SK-N-SH (cell line): ENCODE results near the gene ROBO1. TPM values are rescaled to one million over a fixed set of nuclear protein-coding genes. Genes with fewer than 3 reads are reported as not detected.

Source experiments
- CTCF ChIA-PET: fragments of 300-600, 350-600 bp; formaldehyde crosslinking; extraction: SDS; loops from one replicate; lab custom pipeline; 2021; lab: Yijun Ruan, JAX
- POLR2A ChIA-PET: fragments of 350-600 bp; sonication (Branson Sonifier 250); formaldehyde crosslinking; extraction: SDS; loops from one replicate; lab custom pipeline; 2020; ENCODE audit warnings: antibody characterized with exemption, inconsistent platforms; lab: Yijun Ruan, JAX
- DNase-seq: peaks from one replicate; pipeline ENCODE4 v3.0.0; 2012
- H2AFZ ChIP-seq: fragments of 200-600 bp; sonication (generic); 2 replicates; pipeline ENCODE4 v1.8.1; 2016; ENCODE audit warnings: antibody characterized with exemption, mild to moderate bottlenecking, low read depth
- H3F3A ChIP-seq: fragments of 200-600 bp; sonication (generic); replicated peaks from 2 replicates; pipeline ENCODE3; 2016; ENCODE audit warnings: antibody characterized with exemption, mild to moderate bottlenecking; ENCODE audit not compliant: insufficient read depth
- H3K27ac ChIP-seq, 2 experiments: fragments of 200-500 bp in 1 of 2; fragments of 200-600 bp in 1 of 2; sonication (Bioruptor generic) in 1 of 2; sonication (generic), shearing (Covaris generic) in 1 of 2; 2 replicates each; pipeline versions ENCODE4 v1.5.1 to v1.6.1; 2014 to 2016; ENCODE audit warnings: low read depth in 2 of 2, inconsistent platforms in 1 of 2, low read length in 1 of 2, mild to moderate bottlenecking in 1 of 2, mixed read lengths in 1 of 2
- H3K27me3 ChIP-seq: fragments of 200-600 bp; sonication (generic), shearing (Covaris generic); 2 replicates; pipeline ENCODE4 v1.6.1; 2016; ENCODE audit warnings: mixed run types; ENCODE audit not compliant: insufficient read depth
- H3K36me3 ChIP-seq, 2 experiments: fragments of 200-500 bp in 1 of 2; fragments of 200-600 bp in 1 of 2; sonication (Bioruptor generic) in 1 of 2; sonication (generic) in 1 of 2; replicated peaks in 1 of 2; 2 replicates each; pipeline versions ENCODE3 to v1.5.1; 2014 to 2016; ENCODE audit warnings: low read length in 1 of 2, mild to moderate bottlenecking in 1 of 2; ENCODE audit not compliant: insufficient read depth in 2 of 2, control insufficient read depth in 1 of 2
- H3K4me1 ChIP-seq, 2 experiments: fragments of 200-500 bp in 1 of 2; fragments of 200-600 bp in 1 of 2; sonication (Bioruptor generic) in 1 of 2; sonication (generic), shearing (Covaris generic) in 1 of 2; 2 replicates each; pipeline versions ENCODE4 v1.5.1 to v1.6.1; 2014 to 2016; ENCODE audit warnings: low read depth in 1 of 2, low read length in 1 of 2, mixed run types in 1 of 2; ENCODE audit not compliant: insufficient read depth in 2 of 2, control insufficient read depth in 1 of 2
- H3K4me2 ChIP-seq: fragments of 200-600 bp; sonication (generic), shearing (Covaris generic); 2 replicates; pipeline ENCODE4 v1.6.1; 2017; ENCODE audit warnings: mixed run types
- H3K4me3 ChIP-seq, 2 experiments: fragments of 200-500 bp in 1 of 2; fragments of 200-600 bp in 1 of 2; sonication (Bioruptor generic) in 1 of 2; sonication (generic), shearing (Covaris generic) in 1 of 2; 2 replicates each; pipeline versions ENCODE4 v1.5.1 to v1.8.1; 2014 to 2016; ENCODE audit warnings: low read depth in 2 of 2, inconsistent platforms in 1 of 2, low read length in 1 of 2, mild to moderate bottlenecking in 1 of 2, mixed read lengths in 1 of 2, moderate library complexity in 1 of 2
- H3K79me2 ChIP-seq: fragments of 200-600 bp; sonication (generic); 2 replicates; pipeline ENCODE4 v1.8.1; 2017; ENCODE audit warnings: mild to moderate bottlenecking; ENCODE audit not compliant: insufficient read depth
- H3K9ac ChIP-seq: fragments of 200-600 bp; sonication (generic); 2 replicates; pipeline ENCODE4 v1.6.1; 2017; ENCODE audit warnings: mixed run types
- H3K9me2 ChIP-seq: fragments of 200-600 bp; sonication (generic); 2 replicates; pipeline ENCODE4 v1.6.1; 2017; ENCODE audit warnings: mixed run types
- H3K9me3 ChIP-seq: fragments of 200-600 bp; sonication (generic); 2 replicates; pipeline ENCODE4 v1.6.1; 2017; ENCODE audit warnings: mixed run types, mild to moderate bottlenecking, moderate library complexity
- H4K20me1 ChIP-seq: fragments of 200-600 bp; sonication (generic); 2 replicates; pipeline ENCODE4 v1.6.1; 2017; ENCODE audit warnings: mild to moderate bottlenecking, mixed run types; ENCODE audit not compliant: insufficient read depth
- CHD2 ChIP-seq: fragments of 150-350 bp; IDR thresholded peaks from 2 replicates; pipeline ENCODE4 v1.6.1; 2018; ENCODE audit warnings: low read length; ENCODE audit not compliant: partially characterized antibody
- FOSL2 ChIP-seq: IDR thresholded peaks from 2 replicates; pipeline ENCODE4 v1.4.0; 2012; ENCODE audit warnings: low read depth, mild to moderate bottlenecking, moderate library complexity, borderline replicate concordance
- FOXM1 ChIP-seq: IDR thresholded peaks from 2 replicates; pipeline ENCODE4 v1.4.0; 2012; ENCODE audit warnings: low read depth, mild to moderate bottlenecking
- GABPA ChIP-seq: IDR thresholded peaks from 2 replicates; pipeline ENCODE4 v1.4.0; 2012; ENCODE audit warnings: low read depth, mild to moderate bottlenecking
- JUND ChIP-seq: IDR thresholded peaks from 2 replicates; pipeline ENCODE4 v1.4.0; 2012
- MEF2A ChIP-seq: IDR thresholded peaks from 2 replicates; pipeline ENCODE4 v1.4.0; 2012; ENCODE audit warnings: low read depth, borderline replicate concordance
- MXI1 ChIP-seq: IDR thresholded peaks from 2 replicates; pipeline ENCODE4 v1.6.1; 2012; ENCODE audit warnings: mild to moderate bottlenecking, low read depth, low read length, improper control_type of control experiment
- NFIC ChIP-seq: IDR thresholded peaks from 2 replicates; pipeline ENCODE4 v1.4.0; 2012; ENCODE audit warnings: borderline replicate concordance
- RAD21 ChIP-seq: IDR thresholded peaks from 2 replicates; pipeline ENCODE4 v1.6.1; 2012; ENCODE audit warnings: mild to moderate bottlenecking, low read length
- RCOR1 ChIP-seq: fragments of 150-350 bp; IDR thresholded peaks from 2 replicates; pipeline ENCODE4 v1.6.1; 2017; ENCODE audit warnings: antibody characterized with exemption, low read length
- RFX5 ChIP-seq: IDR thresholded peaks from 2 replicates; pipeline ENCODE4 v1.6.1; 2012; ENCODE audit warnings: mild to moderate bottlenecking, improper control_type of control experiment, low read length
- SIN3A ChIP-seq: IDR thresholded peaks from 2 replicates; pipeline ENCODE4 v1.6.1; 2012; ENCODE audit warnings: low read depth, mild to moderate bottlenecking, low read length, moderate library complexity, borderline replicate concordance
- TCF12 ChIP-seq: IDR thresholded peaks from 2 replicates; pipeline ENCODE4 v1.4.0; 2012
- YY1 ChIP-seq: IDR thresholded peaks from 2 replicates; pipeline ENCODE4 v1.4.0; 2012; ENCODE audit warnings: low read depth, mild to moderate bottlenecking
- WGBS: methylation state at CpG from one replicate; pipeline ENCODE4 v1.1.6; 2017; ENCODE audit warnings: low lambda C conversion rate; 5-methylcytosine and 5-hydroxymethylcytosine counted together
- polyA plus RNA-seq, 3 experiments: library from polyadenylated mRNA; depleted of rRNA; stranded (reverse); fragments of >200 nt; gene quantifications; 2 replicates each; pipeline ENCODE4 v1.2.3, GENCODE V29; 2012
- TF ChIP-seq, protein P1 (sequence below): fragments of 200-600 bp; sonication (generic); IDR thresholded peaks from 2 replicates; pipeline ENCODE4 v1.6.1; 2017; ENCODE audit warnings: antibody characterized with exemption, mild to moderate bottlenecking, moderate library complexity
- TF ChIP-seq, protein P2 (sequence below): IDR thresholded peaks from 2 replicates; pipeline ENCODE4 v1.4.0; 2012; ENCODE audit warnings: low read depth, borderline replicate concordance
- TF ChIP-seq, protein P3 (sequence below): fragments of 150-350 bp; IDR thresholded peaks from 2 replicates; pipeline ENCODE4 v1.6.1; 2016; ENCODE audit warnings: mild to moderate bottlenecking, low read depth, low read length
- TF ChIP-seq, protein P4 (sequence below): IDR thresholded peaks from 2 replicates; pipeline ENCODE4; 2012

The ROBO1 gene
- polyA plus RNA-seq, 1 of the 3 experiments (the other 2 are of a cell fraction), result 22.7 TPM

DNA sequence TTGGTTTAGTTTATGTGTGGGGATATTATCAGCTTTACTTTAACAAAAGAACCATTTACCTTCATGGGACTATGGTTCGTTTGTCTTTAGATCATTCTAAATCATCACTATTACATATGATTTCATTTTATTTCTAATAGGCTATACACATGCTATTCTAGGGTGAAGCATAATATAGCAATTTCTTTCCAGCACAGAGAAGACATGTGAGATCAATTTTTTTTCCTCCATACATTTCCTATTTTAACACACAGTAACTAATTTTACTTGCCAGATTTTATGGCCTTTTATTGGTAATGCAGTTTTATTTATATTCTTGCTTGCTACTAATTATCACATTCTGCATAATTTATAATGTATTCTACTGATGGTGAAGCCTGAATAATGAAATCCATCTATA is 287.1 kb downstream of the ROBO1 start:
- CTCF ChIA-PET, result interaction anchor here (1.6 kb wide), 1 partner anchor 17 kb away, joined by 3 read pairs; no protein-coding TSS in a partner anchor
- H3K4me1 ChIP-seq, result no peaks in the 10 kb centered on the region
- POLR2A ChIA-PET, result no interaction called here

DNA sequence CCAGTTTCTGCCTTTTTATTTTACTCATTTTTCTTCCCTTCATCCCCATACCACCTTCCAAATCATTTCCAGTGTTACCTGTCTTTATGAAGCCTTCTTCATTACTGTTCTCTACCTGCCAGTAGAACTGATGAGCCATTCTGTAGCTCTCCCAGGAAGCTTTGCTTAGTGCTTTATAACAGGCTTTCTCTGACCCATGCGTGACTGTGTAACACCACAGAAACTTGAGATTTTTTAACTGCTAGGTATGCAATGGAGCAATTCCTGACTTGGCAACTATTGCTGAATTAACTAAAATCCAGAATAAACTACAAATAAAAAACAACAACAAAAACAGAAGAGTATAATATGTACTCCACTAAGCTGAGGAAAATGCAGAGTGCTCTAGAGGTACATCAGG is 289.2 kb downstream of the ROBO1 start:
- no peak overlapping the region for H3K4me2 ChIP-seq
- WGBS, result 83% methylated on average over 1 of the region's 1 CpG
- no peak overlapping the region for H3K27ac ChIP-seq
- no peaks in the 10 kb centered on the region for H3F3A ChIP-seq
- no peaks in the 10 kb centered on the region for H3K36me3 ChIP-seq
- H3K79me2 ChIP-seq, result no peaks in the 10 kb centered on the region
- no peaks in the 10 kb centered on the region for H3K9me3 ChIP-seq
- no peak overlapping the region for H3K4me3 ChIP-seq
- H4K20me1 ChIP-seq, result no peaks in the 10 kb centered on the region
- no peak overlapping the region for H3K9ac ChIP-seq
- no peaks in the 10 kb centered on the region for H3K4me1 ChIP-seq
- DNase-seq, result no peak
- no peaks in the 10 kb centered on the region for H3K27me3 ChIP-seq
- H2AFZ ChIP-seq, result no peak overlapping the region
- ChIA-PET POLR2A (no interaction called here), CTCF (interaction anchor here (0.6 to 1.3 kb wide), 4 partner anchors 20 to 712 kb away, joined by 3 to 4 read pairs (median 3); no protein-coding TSS in a partner anchor)
- no peaks in the 10 kb centered on the region for H3K9me2 ChIP-seq
- TF ChIP-seq RCOR1 (no peak), MXI1 (no peak), RAD21 (no peak), MEF2A (no peak)
- TF ChIP-seq, protein P1, sequence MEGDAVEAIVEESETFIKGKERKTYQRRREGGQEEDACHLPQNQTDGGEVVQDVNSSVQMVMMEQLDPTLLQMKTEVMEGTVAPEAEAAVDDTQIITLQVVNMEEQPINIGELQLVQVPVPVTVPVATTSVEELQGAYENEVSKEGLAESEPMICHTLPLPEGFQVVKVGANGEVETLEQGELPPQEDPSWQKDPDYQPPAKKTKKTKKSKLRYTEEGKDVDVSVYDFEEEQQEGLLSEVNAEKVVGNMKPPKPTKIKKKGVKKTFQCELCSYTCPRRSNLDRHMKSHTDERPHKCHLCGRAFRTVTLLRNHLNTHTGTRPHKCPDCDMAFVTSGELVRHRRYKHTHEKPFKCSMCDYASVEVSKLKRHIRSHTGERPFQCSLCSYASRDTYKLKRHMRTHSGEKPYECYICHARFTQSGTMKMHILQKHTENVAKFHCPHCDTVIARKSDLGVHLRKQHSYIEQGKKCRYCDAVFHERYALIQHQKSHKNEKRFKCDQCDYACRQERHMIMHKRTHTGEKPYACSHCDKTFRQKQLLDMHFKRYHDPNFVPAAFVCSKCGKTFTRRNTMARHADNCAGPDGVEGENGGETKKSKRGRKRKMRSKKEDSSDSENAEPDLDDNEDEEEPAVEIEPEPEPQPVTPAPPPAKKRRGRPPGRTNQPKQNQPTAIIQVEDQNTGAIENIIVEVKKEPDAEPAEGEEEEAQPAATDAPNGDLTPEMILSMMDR, result no peak
- TF ChIP-seq, protein P2, sequence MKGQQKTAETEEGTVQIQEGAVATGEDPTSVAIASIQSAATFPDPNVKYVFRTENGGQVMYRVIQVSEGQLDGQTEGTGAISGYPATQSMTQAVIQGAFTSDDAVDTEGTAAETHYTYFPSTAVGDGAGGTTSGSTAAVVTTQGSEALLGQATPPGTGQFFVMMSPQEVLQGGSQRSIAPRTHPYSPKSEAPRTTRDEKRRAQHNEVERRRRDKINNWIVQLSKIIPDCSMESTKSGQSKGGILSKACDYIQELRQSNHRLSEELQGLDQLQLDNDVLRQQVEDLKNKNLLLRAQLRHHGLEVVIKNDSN, result no peak
- TF ChIP-seq, protein P3, sequence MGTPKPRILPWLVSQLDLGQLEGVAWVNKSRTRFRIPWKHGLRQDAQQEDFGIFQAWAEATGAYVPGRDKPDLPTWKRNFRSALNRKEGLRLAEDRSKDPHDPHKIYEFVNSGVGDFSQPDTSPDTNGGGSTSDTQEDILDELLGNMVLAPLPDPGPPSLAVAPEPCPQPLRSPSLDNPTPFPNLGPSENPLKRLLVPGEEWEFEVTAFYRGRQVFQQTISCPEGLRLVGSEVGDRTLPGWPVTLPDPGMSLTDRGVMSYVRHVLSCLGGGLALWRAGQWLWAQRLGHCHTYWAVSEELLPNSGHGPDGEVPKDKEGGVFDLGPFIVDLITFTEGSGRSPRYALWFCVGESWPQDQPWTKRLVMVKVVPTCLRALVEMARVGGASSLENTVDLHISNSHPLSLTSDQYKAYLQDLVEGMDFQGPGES, result no peak
- TF ChIP-seq, all 33 proteins: peak for 0

More for the DNA sequence above, 287.1 kb downstream of the ROBO1 start:
- no peaks in the 10 kb centered on the region for H3K79me2 ChIP-seq
- H3K27me3 ChIP-seq, result no peaks in the 10 kb centered on the region
- H3K9me2 ChIP-seq, result no peaks in the 10 kb centered on the region
- H3K27ac ChIP-seq, result no peak overlapping the region
- H4K20me1 ChIP-seq, result no peaks in the 10 kb centered on the region
- no peak for DNase-seq
- H3K4me2 ChIP-seq, result no peak overlapping the region
- no peak overlapping the region for H3K4me3 ChIP-seq
- H3K9ac ChIP-seq, result no peak overlapping the region
- no peak overlapping the region for H2AFZ ChIP-seq
- no peaks in the 10 kb centered on the region for H3K9me3 ChIP-seq
- WGBS, result 47% methylated on average over 1 of the region's 1 CpG
- no peaks in the 10 kb centered on the region for H3K36me3 ChIP-seq
- TF ChIP-seq JUND, result no peak
- no peak for TF ChIP-seq FOXM1
- TF ChIP-seq CHD2, result no peak
- TF ChIP-seq TCF12, result no peak
- TF ChIP-seq, protein P4, sequence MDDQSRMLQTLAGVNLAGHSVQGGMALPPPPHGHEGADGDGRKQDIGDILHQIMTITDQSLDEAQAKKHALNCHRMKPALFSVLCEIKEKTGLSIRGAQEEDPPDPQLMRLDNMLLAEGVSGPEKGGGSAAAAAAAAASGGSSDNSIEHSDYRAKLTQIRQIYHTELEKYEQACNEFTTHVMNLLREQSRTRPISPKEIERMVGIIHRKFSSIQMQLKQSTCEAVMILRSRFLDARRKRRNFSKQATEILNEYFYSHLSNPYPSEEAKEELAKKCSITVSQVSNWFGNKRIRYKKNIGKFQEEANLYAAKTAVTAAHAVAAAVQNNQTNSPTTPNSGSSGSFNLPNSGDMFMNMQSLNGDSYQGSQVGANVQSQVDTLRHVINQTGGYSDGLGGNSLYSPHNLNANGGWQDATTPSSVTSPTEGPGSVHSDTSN, result no peak
- no peak for TF ChIP-seq SIN3A
- TF ChIP-seq, protein P3, result no peak
- no peak for TF ChIP-seq RFX5
- TF ChIP-seq GABPA, result no peak
- TF ChIP-seq YY1, result no peak
- TF ChIP-seq NFIC, result no peak
- TF ChIP-seq FOSL2, result no peak
- TF ChIP-seq, protein P1, result no peak
- H3F3A ChIP-seq, result no peaks in the 10 kb centered on the region
